Fibroblast of lung (primary cell): ENCODE data around the gene TMBIM4.

Experiments
- EZH2 ChIP-seq: IDR thresholded peaks from 2 replicates; pipeline ENCODE4 v1.5.1; 2012; ENCODE audit warnings: low read length, control low read depth, mild to moderate bottlenecking; ENCODE audit errors: missing control alignments
- TF ChIP-seq, protein P1 (sequence below), 2 donors: IDR thresholded peaks in 1 of 2; conservative IDR thresholded peaks in 1 of 2; 1 replicate in 1 of 2; 2 replicates in 1 of 2; pipeline ENCODE4 v1.5.1; 2011 to 2012; ENCODE audit warnings: low read length in 2 of 2, control low read depth in 1 of 2, inconsistent platforms in 1 of 2, low read depth in 1 of 2, mild to moderate bottlenecking in 1 of 2

DNA sequence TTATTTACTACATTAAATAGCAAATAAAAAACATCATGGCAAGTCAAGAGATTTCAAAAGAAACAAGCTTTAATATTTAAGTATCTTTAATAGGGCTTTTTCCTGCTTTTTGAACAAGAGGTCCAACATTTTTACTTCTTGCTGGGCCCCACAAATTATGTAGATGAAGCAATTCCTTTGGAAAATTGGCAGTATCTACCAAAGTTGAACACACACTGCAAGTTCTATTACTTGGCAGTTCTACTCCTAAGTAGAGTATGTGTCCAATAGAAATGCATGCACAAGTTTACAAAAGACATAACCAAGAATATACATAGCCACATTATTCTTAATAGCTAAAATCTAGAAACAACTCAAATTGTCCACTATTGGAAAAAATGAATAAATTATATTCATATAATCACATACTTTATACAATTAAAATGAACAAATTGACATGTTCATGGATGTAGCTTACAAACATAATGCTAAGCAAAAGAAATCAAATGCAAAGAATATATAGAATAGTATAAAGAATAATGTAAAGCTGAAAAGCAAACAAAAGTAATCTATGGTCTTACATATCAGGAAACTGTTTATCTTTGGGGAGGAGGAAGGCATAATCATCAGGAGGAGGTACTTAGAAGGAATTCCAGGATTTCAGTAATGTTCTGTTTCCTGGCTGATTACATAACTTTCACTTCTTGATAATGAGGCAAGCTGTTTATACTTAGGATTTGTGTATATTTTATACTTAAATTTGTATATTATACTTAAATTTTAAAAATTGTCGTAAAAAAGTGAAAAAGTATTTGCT is 6.5 kb upstream of the TMBIM4 start:
- TF ChIP-seq, protein P1, sequence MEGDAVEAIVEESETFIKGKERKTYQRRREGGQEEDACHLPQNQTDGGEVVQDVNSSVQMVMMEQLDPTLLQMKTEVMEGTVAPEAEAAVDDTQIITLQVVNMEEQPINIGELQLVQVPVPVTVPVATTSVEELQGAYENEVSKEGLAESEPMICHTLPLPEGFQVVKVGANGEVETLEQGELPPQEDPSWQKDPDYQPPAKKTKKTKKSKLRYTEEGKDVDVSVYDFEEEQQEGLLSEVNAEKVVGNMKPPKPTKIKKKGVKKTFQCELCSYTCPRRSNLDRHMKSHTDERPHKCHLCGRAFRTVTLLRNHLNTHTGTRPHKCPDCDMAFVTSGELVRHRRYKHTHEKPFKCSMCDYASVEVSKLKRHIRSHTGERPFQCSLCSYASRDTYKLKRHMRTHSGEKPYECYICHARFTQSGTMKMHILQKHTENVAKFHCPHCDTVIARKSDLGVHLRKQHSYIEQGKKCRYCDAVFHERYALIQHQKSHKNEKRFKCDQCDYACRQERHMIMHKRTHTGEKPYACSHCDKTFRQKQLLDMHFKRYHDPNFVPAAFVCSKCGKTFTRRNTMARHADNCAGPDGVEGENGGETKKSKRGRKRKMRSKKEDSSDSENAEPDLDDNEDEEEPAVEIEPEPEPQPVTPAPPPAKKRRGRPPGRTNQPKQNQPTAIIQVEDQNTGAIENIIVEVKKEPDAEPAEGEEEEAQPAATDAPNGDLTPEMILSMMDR (conservative IDR thresholded peaks at IDR 0.05 in 1 of 2, IDR thresholded peaks at IDR 0.05 in 1 of 2; ENCODE audit: low read depth in 1 of 2, low read length in 2 of 2) = no peak
- no peak for TF ChIP-seq EZH2
